ENCODE measurements around the gene MRPS18B.
"Not testable (repeated sequence)": the region's sequence is repeated elsewhere in the genome, so short reads cannot be mapped to it uniquely, and the experiment has no call there.

Gene MRPS18B

GRCh38 chr6:30592287-30592686, 25.4 kb upstream of the MRPS18B start:
- Histone ChIP-seq H3K27me3 (ENCODE audit: insufficient read depth, poor library complexity, severe bottlenecking) (no peaks in the 10 kb centered on the region), H3K27ac (replicated peaks) (no peak overlapping the region), H3K4me3 (replicated peaks; ENCODE audit: insufficient read depth, low read length) (no peak overlapping the region)
- TF ChIP-seq CTCF (IDR thresholded peaks at IDR 0.05; ENCODE audit: insufficient read depth, low read length) (no peak), POLR2AphosphoS5 (IDR thresholded peaks at IDR 0.05; ENCODE audit: low read depth) (no peak), SPI1 (IDR thresholded peaks at IDR 0.05; ENCODE audit: borderline replicate concordance, low read depth) (no peak), REST (IDR thresholded peaks at IDR 0.05; ENCODE audit: insufficient replicate concordance, low read depth) (no peak), GABPA (IDR thresholded peaks at IDR 0.05; ENCODE audit: low read depth) (no peak)
- DNase-seq (ENCODE audit: low read depth in 1 of 2, low spot score in 1 of 2): no peak

- H3K27ac ChIP-seq (replicated peaks): not testable (repeated sequence)
- TF ChIP-seq CTCF (IDR thresholded peaks at IDR 0.05; ENCODE audit: insufficient read depth, low read length) (peak; percentile 89), POLR2AphosphoS5 (IDR thresholded peaks at IDR 0.05; ENCODE audit: low read depth) (peak; percentile 35; the same call in 1 of the 2 replicates)
- peak in 1 of 2 experiments; percentile 76 for DNase-seq (ENCODE audit: low read depth in 1 of 2, low spot score in 1 of 2)
Measured at GRCh38 chr6:30597315-30598144, 20.1 kb upstream of the MRPS18B start.

GRCh38 chr6:30598912-30599624, 18.6 kb upstream of the MRPS18B start:
- DNase-seq (ENCODE audit: low read depth in 1 of 2, low spot score in 1 of 2): no peak
- Histone ChIP-seq H3K27me3 (ENCODE audit: insufficient read depth, poor library complexity, severe bottlenecking) (no peaks in the 10 kb centered on the region), H3K4me3 (replicated peaks; ENCODE audit: insufficient read depth, low read length) (no peak overlapping the region), H3K27ac (replicated peaks) (no peak overlapping the region)
- TF ChIP-seq SPI1 (IDR thresholded peaks at IDR 0.05; ENCODE audit: borderline replicate concordance, low read depth): no peak
- TF ChIP-seq REST (IDR thresholded peaks at IDR 0.05; ENCODE audit: insufficient replicate concordance, low read depth): no peak
- no peak for TF ChIP-seq GABPA (IDR thresholded peaks at IDR 0.05; ENCODE audit: low read depth)
- TF ChIP-seq POLR2AphosphoS5 (IDR thresholded peaks at IDR 0.05; ENCODE audit: low read depth): no peak
- no peak for TF ChIP-seq CTCF (IDR thresholded peaks at IDR 0.05; ENCODE audit: insufficient read depth, low read length)

More at GRCh38 chr6:30597315-30598144, 20.1 kb upstream of the MRPS18B start:
- H3K27me3 ChIP-seq (ENCODE audit: insufficient read depth, poor library complexity, severe bottlenecking); H3K4me3 ChIP-seq (replicated peaks; ENCODE audit: insufficient read depth, low read length): not testable (repeated sequence)

All from HL-60 (cell line).